GM23248 (cell line): ENCODE results near the gene CSNK2B.

Experiments used
- EZH2 ChIP-seq: fragments of 200-600 bp; sonication (generic); IDR thresholded peaks from 2 replicates; pipeline ENCODE4 v1.6.1; 2018; ENCODE audit warnings: antibody characterized with exemption, mild to moderate bottlenecking; ENCODE audit not compliant: insufficient read depth, poor library complexity, severe bottlenecking
- EZH2phosphoT487 ChIP-seq: fragments of 200-600 bp; sonication (generic); IDR thresholded peaks from 2 replicates; pipeline ENCODE4 v1.6.1; 2018; ENCODE audit warnings: antibody characterized with exemption, moderate library complexity, mild to moderate bottlenecking, low read depth; ENCODE audit not compliant: insufficient read depth

DNA sequence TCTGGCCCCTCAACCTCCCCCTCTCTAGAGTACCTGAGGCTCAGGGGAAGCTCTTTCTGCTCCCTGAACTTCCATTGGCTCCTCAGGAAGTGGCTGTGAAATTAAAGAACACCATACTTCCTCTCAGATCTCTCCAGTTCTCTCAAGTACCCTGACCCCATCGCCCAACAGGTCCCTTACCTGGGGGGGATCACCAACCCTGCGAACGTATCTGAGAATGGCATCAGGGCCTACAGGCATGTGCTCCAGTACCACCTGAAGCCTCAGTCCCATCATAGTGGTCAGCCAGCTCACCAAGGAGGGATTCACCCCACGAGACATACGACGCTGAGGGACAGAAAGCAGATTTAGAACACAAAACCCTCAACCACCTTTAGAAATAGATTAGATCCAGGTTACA lies 25.3 kb upstream of the CSNK2B start:
- TF ChIP-seq EZH2phosphoT487 = no peak
- TF ChIP-seq EZH2 = no peak
